H1 (cell line): ENCODE measurements around the gene GET3. TPM values are rescaled to one million over a fixed set of nuclear protein-coding genes. Genes with fewer than 3 reads are reported as not detected.

Source experiments
- ATF2 ChIP-seq: IDR thresholded peaks from 2 replicates; pipeline ENCODE4 v1.6.1; 2012; ENCODE audit warnings: low read length, inconsistent platforms
- BACH1 ChIP-seq: IDR thresholded peaks from 2 replicates; pipeline ENCODE4 v1.6.1; 2012; ENCODE audit warnings: low read length, improper control_type of control experiment
- E2F6 ChIP-seq: IDR thresholded peaks from 2 replicates; pipeline ENCODE4 v1.6.1; 2012; ENCODE audit warnings: inconsistent platforms
- EZH2 ChIP-seq: fragments of 200-600 bp; sonication (generic); IDR thresholded peaks from 2 replicates; pipeline ENCODE4 v1.7.1; 2012; ENCODE audit warnings: low read depth, mild to moderate bottlenecking, moderate library complexity, low read length, inconsistent platforms; ENCODE audit not compliant: severe bottlenecking
- GTF2F1 ChIP-seq: IDR thresholded peaks from 2 replicates; pipeline ENCODE4 v1.6.1; 2012; ENCODE audit warnings: low read depth, low read length, improper control_type of control experiment, borderline replicate concordance
- HDAC2 ChIP-seq, 2 experiments: fragments of 300-600 bp in 1 of 2; sonication (generic) in 1 of 2; IDR thresholded peaks; 2 replicates each; pipeline ENCODE4 v1.6.1; 2011 to 2012; ENCODE audit warnings: low read depth in 2 of 2, low read length in 2 of 2, mild to moderate bottlenecking in 2 of 2, moderate library complexity in 2 of 2, borderline replicate concordance in 1 of 2, inconsistent platforms in 1 of 2
- HDAC6 ChIP-seq: IDR thresholded peaks from one replicate; pipeline ENCODE4 v1.7.1; 2012; ENCODE audit warnings: low read depth, mild to moderate bottlenecking, inconsistent platforms, low read length, moderate library complexity
- KDM4A ChIP-seq: IDR thresholded peaks from one replicate; pipeline ENCODE4 v1.7.1; 2012; ENCODE audit warnings: low read depth, mild to moderate bottlenecking, moderate library complexity, low read length, inconsistent platforms; ENCODE audit not compliant: severe bottlenecking
- MAFK ChIP-seq: IDR thresholded peaks from 2 replicates; pipeline ENCODE4 v1.6.1; 2012; ENCODE audit warnings: low read depth, mild to moderate bottlenecking, improper control_type of control experiment, low read length
- POLR2A ChIP-seq, 2 experiments: IDR thresholded peaks; 1 replicate in 1 of 2; 2 replicates in 1 of 2; pipeline ENCODE4 v1.6.1; 2011; ENCODE audit warnings: low read depth in 2 of 2, low read length in 2 of 2, mild to moderate bottlenecking in 2 of 2; ENCODE audit errors: control extremely low read depth in 1 of 2
- RBBP5 ChIP-seq: IDR thresholded peaks from 2 replicates; pipeline ENCODE4 v1.7.1; 2012; ENCODE audit warnings: low read depth, mild to moderate bottlenecking, inconsistent platforms, low read length, moderate library complexity, borderline replicate concordance
- RNF2 ChIP-seq: fragments of 200-900, 300-1000 bp; sonication (generic); IDR thresholded peaks from 2 replicates; pipeline ENCODE4 v1.7.1; 2016; ENCODE audit warnings: borderline replicate concordance, low read depth, mild to moderate bottlenecking, antibody characterized with exemption, low read length; ENCODE audit not compliant: poor library complexity, severe bottlenecking; ENCODE audit errors: missing control alignments
- SAP30 ChIP-seq: fragments of 300-600 bp; sonication (generic); IDR thresholded peaks from 2 replicates; pipeline ENCODE4 v1.7.1; 2012; ENCODE audit warnings: low read length, moderate library complexity, mild to moderate bottlenecking, inconsistent platforms; ENCODE audit not compliant: insufficient read depth, insufficient replicate concordance
- SP2 ChIP-seq: IDR thresholded peaks from 2 replicates; pipeline ENCODE4 v1.6.1; 2012; ENCODE audit warnings: mild to moderate bottlenecking, low read length, inconsistent platforms
- SRF ChIP-seq: IDR thresholded peaks from 2 replicates; pipeline ENCODE4 v1.6.1; 2011; ENCODE audit warnings: mild to moderate bottlenecking, low read depth, low read length, moderate library complexity
- SUZ12 ChIP-seq: fragments of 200-600 bp; sonication (generic); IDR thresholded peaks from 2 replicates; pipeline ENCODE4 v1.6.1; 2012; ENCODE audit warnings: mild to moderate bottlenecking, inconsistent platforms, low read length, moderate library complexity, mixed read lengths
- TAF1 ChIP-seq: IDR thresholded peaks from 2 replicates; pipeline ENCODE4 v1.6.1; 2011; ENCODE audit warnings: mild to moderate bottlenecking, low read depth, low read length
- TAF7 ChIP-seq: optimal IDR thresholded peaks from 2 replicates; pipeline ENCODE3; 2011; ENCODE audit warnings: low read depth, mild to moderate bottlenecking, inconsistent platforms, low read length, moderate library complexity, borderline replicate concordance
- TBP ChIP-seq: IDR thresholded peaks from 2 replicates; pipeline ENCODE4 v1.6.1; 2011; ENCODE audit warnings: low read depth, low read length, improper control_type of control experiment
- ZNF274 ChIP-seq: IDR thresholded peaks from 2 replicates; pipeline ENCODE4 v1.7.0; 2012; ENCODE audit warnings: low read length, borderline replicate concordance; ENCODE audit errors: extremely low read depth
- polyA plus RNA-seq, 7 experiments: library from polyadenylated mRNA; depleted of rRNA in 3 of 7; stranded (reverse) in 5 of 7; unstranded in 2 of 7; fragments of >200 nt in 5 of 7; fragments of 200-250 nt in 2 of 7; gene quantifications; 1 replicate in 5 of 7; 2 replicates in 1 of 7; 4 replicates in 1 of 7; pipeline versions ENCODE4 v1.2.1 to v1.2.3, GENCODE V29; 2011 to 2013; ENCODE audit warnings: missing spikeins in 2 of 7, mixed read lengths in 2 of 7
- total RNA-seq: library from RNA; stranded (reverse); fragmentation: NEBNext Ultra II Directional; extraction: Animal tissue kit (Norgen Biotek cat#: 25700); gene quantifications from 2 replicates; pipeline ENCODE4 v1.2.1, GENCODE V29; 2021

The GET3 gene
- total and polyA plus RNA-seq, 2 of the 8 experiments (the other 6 are each of a cell fraction or from before 2014, with no cell fraction given), result 105 to 297 TPM

- no peak for TF ChIP-seq RBBP5
- no peak for TF ChIP-seq MAFK
- TF ChIP-seq GTF2F1, result 0 out of 2 replicates have a peak, but pooled peaks have one; percentile 16
- no peak for TF ChIP-seq SP2
- no peak for TF ChIP-seq RNF2
- no peak for TF ChIP-seq ZNF274
- no peak for TF ChIP-seq HDAC2 (IDR thresholded peaks at IDR 0.05; ENCODE audit: borderline replicate concordance in 1 of 2, low read depth in 2 of 2, low read length in 2 of 2)
- TF ChIP-seq SUZ12, result no peak
- TF ChIP-seq ATF2, result no peak
- peak; percentile 51; the same call in 1 of the 2 replicates for TF ChIP-seq E2F6
- TF ChIP-seq EZH2, result no peak
- TF ChIP-seq TBP, result peak; percentile 63
- TF ChIP-seq SRF, result no peak
- peak in 1 of 2 experiments; percentile 73; a peak in 2 of 3 replicates for TF ChIP-seq POLR2A (IDR thresholded peaks at IDR 0.05; ENCODE audit: control extremely low read depth in 1 of 2, low read depth in 2 of 2, low read length in 2 of 2)
- no peak for TF ChIP-seq HDAC6
- TF ChIP-seq SAP30, result peak; percentile 91
- no peak for TF ChIP-seq BACH1
- peak; percentile 24 for TF ChIP-seq KDM4A
- TF ChIP-seq TAF1, result peak; percentile 76
- TF ChIP-seq TAF7, result peak; percentile 61
Measured at GRCh38 chr19:12723641-12724426, 13.5 kb upstream of the GET3 start, which contains the start of gene TNPO2 (continued).
